RCC 7860 (cell line): Measurements from ENCODE around the gene MAP1LC3A.

Experiments used
- DNase-seq: peaks from one replicate; pipeline ENCODE4 v3.0.0-alpha.2; 2015; ENCODE audit warnings: low spot score
- FAIRE-seq: peaks from 2 replicates; lab custom pipeline; 2012; peaks lifted over from hg19 to GRCh38; lab: Jason Lieb, UNC

Gene MAP1LC3A

DNA sequence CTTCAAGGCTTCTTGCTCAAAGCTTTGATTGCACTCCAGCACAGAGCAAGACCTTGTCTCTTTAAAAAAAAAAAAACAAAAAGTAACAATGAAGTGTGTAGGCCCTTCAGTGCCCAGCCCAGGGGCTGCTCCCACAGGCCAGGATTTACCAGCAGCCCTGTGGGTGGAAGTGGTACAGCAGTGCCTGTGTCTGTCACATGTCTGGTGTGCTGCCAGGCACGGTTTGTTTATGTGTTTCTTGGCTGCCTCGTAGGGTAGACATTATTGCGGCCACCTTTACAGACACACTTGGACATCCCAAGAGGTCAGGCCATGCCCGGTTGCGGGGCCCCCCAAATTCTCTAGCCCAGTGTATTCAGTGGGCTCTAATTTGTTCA, 29.6 kb upstream of the MAP1LC3A start:
- FAIRE-seq: no peak
- DNase-seq: no peak

DNA sequence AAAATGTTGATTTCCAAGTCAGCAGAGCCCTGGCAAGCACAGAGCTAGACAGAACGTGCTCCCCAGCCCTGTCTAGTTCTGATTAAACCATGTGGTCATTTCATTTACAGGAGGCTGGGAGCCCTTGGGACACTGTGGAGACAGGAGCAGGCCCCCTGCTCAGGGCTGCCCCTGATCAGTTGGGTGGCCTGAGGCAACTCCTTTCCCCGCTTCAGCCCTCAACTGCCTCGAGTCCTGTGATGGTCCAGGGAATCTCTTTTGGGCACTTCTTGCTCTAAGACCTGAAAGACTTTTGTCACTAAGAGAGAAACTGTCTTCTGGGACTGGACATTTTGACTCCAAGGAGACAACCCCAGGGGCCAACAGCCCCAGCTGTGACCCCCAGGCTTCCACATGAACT, 28.8 kb upstream of the MAP1LC3A start:
- no peak for FAIRE-seq
- DNase-seq: no peak

DNA sequence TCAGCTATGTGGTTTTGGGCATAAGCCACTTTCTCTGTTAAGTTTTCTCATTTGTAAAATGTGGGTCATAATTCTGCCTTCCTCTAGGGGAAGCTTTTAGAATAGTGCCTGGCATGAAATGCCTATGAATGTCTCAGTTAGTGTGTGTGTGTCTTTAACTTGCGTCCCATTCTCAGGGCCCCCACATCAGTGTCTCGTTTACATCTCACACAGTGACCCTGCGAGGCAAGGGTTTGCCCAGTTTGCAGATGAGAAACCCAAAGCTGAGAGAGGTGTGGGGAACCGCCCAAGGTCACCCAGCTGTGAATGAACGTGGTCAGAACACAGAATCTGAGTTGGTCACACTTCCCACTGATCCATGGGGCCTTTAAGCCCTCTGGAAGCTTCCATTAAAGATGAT, 28.2 kb upstream of the MAP1LC3A start:
- FAIRE-seq (no peak), DNase-seq (no peak)

DNA sequence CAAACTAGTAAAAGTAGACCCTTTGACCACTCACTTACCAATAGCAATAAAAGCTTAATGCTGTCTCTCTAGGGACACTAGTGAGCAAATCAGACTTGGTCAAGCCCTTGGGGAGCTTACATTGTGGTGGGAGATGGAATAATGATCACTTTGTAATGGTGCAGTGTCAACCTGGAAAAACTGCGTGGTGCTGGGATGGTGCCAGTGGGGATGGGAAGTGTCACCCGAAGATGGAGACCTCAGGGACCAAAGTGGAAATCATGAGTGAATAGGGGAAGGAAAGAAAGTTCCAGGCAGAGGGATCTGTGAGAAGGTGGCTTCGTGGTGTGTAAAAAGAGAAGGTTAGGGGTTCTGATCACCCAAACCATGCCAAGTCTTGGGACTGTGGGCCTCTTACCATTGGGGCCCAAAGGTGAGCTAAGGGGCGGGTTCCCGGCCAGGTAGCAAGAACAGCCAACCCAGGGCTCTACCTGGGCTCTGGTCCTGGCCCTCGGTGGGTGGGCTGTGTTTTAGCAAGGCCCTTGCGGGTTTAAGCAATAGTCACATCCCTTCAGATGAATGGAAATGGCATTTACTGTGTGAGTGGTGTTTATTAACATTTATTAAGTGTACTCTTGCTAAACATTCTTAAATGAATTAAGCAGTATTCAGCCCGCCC, 26.8 kb upstream of the MAP1LC3A start:
- FAIRE-seq: no peak
- no peak for DNase-seq

DNA sequence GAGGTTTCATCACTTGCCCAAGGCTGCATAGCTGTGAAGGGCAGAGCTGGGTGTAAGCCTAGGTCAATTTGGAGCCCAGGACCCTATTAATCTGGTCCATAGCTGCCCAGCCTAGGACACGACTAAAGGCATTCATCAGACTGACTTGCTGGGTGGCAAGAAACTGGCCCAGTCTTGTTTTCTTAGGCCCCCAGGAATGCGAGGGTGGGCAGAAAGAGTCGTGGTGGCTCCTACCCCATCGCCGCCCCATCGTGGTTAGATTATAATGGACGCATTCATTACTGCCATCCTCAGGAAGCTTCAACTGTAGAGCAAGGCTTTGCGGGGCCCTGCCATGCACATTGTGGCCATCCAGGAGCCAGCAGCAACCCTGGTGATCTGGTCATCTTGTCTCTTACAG, 26.2 kb upstream of the MAP1LC3A start:
- FAIRE-seq (no peak), DNase-seq (no peak)

DNA sequence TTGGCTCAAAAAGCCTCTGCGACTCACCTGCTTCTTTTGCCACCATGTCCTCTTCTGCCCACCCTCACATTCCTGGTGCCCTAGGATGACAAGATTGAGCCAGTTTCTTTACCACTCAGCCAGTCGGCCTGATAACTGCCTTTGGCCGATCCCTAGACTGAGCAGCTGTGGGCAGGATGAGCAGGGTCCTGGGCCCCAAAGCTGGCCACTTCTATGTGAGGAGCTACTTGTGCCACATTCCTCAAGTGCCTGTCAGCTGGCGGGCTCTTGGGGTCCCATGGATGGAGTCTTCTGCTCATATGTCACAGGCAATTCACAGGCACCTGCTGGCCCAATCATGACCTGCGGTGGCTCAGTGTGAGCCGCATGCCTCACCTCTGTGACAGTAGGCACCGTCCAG, 25.8 kb upstream of the MAP1LC3A start:
- no peak for FAIRE-seq

DNA sequence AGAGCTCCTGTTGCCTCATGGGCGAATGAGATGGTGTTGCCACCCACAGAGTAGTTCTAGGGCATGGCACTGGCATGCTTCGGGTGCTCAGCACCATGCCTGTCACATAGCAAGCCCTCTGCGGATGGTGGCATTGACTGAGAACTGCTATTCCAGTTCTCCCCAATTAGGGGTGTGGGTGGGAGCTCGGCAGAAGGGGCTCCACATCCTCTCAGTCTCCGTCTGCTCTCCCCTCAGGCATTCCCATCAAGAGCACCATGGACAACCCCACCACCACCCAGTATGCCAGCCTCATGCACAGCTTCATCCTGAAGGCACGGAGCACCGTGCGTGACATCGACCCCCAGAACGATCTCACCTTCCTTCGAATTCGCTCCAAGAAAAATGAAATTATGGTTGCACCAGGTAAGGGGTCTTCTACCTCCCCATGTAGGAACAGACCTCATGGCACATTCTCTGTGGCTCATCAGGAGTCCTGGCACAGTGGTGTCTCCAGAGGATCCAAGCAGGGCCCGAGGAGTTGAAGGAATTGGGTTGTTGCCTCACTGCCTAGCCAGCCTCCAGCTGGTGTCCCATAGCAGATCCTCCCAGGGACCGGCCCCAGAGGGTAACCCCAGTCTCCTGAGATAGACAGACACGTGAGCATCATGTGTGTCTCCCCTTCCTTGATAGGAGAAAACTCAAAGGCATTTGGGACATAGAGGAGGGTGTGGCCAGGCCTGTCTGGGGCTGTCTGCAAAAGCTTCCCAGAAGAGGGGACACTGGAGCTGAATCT, 23.9 kb upstream of the MAP1LC3A start:
- no peak for FAIRE-seq
- no peak for DNase-seq

More for the DNA sequence above, 25.8 kb upstream of the MAP1LC3A start:
- DNase-seq: no peak

DNA sequence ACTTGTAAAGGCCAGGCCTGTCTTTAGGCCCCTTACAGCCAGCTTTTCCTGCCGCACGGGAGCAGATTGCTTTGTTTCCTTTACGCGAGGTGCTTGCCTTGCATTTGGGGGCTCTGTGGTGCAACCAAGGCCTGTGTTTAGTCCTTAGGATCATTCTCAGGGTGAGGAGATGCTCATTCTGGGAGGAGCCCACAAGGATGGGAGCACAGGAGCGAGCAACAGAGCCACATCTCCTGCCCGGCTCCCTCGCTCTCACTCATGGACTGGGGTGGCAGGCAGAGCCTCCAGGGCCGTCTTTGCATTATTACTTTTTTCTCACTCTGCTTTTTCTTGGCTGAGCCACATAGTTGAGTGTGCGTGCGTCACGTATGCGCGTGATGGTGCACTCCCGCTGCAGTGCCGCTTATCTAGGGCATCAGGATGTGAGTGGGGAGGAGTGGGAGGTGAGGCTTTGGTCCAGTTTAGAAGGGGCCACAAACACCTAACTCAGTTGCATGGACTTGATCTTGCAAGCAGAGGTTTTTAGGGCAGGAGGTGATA, 23.1 kb upstream of the MAP1LC3A start:
- no peak for DNase-seq
- no peak for FAIRE-seq

DNA sequence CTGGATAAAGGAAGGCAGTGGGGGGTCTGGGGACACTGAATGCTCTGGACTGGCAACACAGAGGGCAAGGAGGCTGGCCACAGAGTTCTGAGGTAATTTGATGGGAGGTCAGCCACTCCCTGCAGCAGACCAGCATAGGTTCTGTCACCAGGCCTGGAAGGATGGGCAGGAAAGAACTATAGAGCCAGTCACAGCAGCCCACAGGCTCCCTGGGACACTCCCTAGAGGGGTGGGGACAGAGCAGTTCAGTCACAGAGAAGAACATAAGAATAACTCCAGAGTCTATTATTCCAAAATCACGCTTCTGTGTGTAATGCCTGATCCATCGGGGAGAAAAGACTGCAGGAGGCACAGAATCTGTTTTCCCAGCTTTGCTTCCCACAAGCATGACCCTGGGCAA, 22.7 kb upstream of the MAP1LC3A start:
- no peak for DNase-seq
- FAIRE-seq: no peak

DNA sequence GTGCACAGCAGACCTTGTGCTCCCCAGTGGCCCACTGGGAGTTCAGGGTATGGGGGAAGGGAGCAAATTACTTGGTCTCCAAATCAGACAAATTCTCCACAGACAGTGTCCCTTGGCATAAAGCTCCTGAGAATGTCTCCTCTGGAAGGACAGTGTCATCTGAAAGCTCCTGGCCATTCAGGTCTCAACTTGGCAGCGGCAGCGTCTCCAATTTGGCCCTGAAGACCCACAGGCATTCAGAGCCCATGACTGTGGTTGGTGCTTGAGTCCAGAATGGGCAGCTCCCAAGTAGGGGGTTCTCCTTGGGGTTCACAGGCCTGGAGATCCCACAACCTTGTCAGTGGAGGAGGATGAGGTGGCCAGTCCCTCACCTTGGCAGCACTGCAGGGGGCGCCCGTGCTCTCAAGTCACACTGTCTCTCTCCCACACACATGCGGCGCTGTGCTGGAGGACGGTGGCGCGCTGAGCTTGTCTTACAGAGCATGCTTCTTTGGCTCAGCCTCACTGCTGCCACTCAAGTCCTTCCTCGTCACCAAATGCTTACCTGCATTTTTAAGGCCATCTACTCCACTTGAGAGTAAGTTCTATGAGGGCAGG, 21.6 kb upstream of the MAP1LC3A start:
- no peak for DNase-seq
- FAIRE-seq: no peak

DNA sequence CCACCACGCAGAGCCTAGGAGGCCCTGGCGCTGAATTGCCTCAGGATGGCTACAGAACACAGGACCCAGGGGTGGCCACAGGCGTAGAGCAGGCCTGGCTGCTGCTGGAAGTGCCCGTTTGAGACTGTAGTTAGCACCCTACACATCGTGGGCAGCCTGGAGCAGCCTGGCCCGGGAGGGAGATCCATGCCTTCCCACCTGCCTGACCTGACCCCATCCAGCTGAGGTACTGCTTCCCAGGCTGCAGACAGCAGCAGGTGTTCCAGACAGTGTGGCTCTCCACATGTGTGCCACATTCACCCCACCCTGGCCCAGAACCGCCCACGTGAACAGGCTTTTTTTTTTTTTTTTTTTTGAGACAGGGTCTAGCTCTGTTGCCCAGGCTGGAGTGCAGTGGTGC, 20.9 kb upstream of the MAP1LC3A start:
- DNase-seq (no peak), FAIRE-seq (no peak)

DNA sequence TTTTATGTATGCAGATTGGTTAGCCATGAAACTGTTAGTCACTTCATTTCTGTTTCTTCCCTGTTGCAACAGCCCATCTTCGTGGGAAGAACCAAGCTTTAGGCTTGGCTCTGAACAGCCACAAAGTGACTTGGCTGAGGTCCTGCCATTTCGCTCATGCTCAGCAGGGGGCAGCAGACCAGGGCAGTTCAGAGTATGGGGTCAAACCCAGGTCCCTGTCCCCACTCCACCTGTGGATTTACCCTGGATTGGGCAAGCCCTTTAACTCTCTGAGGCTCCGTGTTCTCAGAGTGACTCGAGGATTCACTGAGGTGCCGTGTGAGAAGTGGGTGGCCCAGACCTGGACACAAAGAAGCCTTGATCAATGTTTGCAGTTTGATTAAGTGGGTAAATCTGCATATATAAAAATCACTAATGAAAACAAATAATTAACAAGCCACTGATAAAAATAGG, 19.8 kb upstream of the MAP1LC3A start:
- DNase-seq (no peak), FAIRE-seq (no peak)

DNA sequence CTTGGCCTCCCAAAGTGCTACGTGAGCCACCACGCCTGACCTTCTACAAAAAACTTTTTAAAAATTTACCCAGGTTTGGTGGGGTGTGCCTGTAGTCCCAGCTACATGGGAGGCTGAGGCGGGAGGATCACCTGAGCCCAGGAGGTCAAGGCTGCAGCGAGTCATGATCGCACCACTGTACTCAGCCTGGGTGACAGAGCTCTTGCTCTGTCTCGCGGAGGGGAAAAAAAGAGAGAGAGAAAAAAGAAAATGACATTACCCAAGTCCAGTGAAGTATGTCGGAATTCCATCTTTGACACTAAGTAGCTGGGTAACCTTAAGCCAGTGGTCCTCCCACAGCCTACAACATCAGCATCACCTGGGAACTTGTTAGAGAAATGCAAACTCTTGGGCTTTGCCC, 18.8 kb upstream of the MAP1LC3A start:
- FAIRE-seq (no peak), DNase-seq (no peak)

DNA sequence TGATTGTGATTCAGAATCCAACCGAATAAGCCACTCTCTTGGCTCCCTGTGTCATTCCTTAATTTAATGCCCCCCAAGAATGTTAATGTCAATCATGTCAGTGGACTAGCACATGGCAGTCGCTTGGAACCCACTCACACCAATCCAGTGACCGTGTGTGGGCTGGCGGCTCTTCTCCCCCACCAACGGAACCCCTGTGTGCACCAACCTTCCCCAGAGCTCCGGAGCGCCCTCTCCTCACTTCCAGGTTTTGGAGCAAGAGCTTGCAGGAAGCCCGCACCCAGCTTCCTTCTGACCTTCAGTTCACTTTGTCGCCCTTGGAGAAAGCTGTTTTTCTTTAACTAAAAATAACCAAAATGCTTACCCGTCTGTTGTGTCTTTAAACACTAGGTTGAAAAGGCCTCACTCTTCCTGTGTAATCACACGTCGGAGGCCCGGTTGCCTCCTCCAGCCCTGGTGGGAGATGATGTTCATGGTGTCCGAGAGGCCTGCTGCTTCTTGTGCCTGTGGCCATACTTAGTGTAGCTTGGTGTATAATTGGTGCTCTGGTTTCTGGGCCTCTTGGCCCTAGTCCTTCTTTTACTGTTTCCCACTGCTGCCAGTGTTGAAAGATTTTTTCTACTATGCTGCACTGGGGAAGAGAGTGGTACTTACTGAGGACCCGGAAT, 17.8 kb upstream of the MAP1LC3A start:
- no peak for FAIRE-seq
- no peak for DNase-seq

DNA sequence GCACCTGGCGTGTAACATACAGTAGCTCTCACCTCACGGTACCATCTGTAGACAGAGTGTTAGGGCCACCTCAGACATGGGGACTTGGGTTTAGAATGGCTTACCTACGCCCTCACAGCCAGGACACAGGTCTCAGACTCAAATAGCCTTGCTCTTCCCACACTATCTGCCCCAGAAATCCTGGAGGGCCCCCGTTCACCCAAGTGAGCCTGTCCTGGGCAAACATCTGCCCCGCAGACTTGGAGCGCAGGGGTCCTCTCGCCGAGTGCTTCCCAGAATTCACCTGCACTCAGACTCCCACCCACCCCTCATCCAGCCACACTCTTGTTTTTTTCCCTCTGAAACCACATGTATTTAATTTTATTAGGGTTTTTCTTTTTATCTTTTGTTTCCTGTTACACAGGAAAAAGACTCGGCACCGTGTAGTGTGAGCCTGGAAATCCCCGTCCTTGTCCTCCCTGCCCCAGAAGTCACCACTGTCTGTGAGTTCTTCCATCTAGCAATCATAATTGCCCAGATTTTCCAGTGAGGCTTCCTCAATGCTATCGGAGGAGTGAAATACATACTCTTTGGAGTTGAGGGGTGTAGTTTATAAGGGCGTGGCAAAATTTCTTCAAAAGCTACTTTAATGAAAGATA, 17.1 kb upstream of the MAP1LC3A start:
- DNase-seq: no peak
- FAIRE-seq: no peak

DNA sequence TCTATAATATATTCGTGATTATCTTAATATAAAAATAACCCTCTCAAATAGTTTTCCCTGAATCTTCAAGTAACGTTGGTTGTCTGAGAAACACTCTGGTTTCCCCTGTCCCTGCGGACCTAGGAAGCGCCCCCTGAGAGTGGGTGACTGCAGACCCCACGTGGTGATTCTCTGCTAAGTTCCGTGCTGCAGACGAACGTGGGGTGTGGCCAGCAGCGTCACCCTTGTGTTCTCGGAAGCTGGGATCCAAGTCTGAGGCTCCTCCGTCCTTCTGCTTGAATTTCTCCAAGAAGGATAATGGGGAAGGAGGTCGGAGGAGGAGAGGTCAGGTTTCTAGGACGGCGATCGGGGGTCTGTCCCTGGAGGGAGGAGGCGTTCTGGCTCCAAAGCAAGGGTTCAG, 16.6 kb upstream of the MAP1LC3A start:
- DNase-seq (no peak), FAIRE-seq (no peak)

DNA sequence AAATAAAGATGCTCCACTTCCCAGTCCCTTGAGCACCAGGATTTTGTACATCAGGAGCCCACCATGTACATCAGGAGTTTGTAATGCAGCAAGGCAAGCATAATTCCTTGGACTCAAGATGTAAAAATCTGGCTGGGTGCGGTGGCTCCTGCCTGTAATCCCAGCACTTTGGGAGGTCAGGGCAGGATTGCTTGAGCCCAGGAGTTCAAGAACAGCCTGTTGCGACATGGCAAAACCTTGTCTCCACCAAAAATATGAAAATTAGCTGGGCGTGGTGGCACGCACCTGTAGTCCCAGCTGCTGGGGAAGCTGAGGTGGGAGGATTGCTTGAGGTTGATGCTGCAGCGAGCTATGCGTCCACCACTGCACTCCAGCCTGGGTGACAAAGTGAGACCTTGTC, 16.1 kb upstream of the MAP1LC3A start:
- DNase-seq (no peak), FAIRE-seq (no peak)

DNA sequence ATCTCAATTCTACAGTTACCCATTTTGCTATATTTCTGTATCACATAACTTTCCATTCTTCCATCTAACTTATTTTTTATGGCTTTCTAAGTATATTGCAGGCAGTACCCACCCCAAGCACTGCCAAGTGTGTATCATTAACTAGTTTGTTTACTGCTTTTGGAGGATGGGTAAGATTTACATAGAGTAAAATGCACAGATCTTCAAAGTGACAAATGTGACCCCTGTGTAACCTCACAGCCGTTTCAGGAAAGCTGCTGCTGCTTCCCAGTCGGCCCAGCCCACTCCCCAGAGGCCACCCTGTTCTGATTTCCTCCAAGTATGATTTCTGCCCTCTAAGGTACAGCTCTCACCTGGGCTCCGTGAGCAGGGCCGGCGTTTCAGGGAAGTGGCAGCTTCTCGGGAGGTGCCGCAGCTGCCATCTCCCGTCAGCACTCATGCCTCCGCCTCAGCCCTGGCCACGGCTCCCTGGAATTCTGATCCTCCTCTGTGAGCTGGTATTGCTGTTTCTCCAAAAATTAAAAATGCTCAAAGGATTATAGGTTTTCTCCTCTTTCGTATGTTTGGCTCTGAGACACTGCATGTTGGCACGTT, 15.0 kb upstream of the MAP1LC3A start:
- no peak for DNase-seq
- no peak for FAIRE-seq

DNA sequence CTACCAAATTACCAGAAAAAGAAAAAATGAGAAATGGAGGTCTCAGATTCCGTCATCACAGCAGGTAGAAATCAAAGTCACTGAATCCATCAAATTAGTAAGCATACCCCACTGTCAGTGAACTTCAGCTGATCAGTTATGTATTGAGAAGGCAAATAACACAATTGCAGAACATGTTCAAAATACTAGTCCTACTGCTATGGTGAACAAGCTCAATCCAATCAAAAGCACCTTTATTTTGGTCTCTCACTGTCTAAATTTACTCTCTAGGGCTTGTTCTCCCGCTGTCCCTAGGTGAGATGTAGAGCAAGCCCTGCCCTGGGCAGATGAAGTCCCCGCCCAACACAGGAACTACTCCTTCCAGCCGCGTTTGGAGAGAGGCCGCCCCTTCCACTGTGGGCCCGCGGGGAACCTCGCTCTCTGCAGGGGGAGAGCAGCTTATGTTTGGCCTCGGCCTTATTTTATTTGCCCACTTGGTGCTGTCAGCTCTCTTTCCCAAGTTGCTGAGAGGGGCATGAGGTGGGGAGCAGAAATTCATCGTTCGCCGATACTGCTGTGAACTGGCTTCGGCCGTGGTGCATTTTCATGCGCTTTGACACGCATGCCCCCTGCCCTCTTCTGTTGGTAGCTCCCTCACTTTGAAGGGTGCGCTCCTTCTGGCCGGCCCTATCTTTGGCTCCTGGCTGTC, 14.3 kb upstream of the MAP1LC3A start:
- no peak for FAIRE-seq

DNA sequence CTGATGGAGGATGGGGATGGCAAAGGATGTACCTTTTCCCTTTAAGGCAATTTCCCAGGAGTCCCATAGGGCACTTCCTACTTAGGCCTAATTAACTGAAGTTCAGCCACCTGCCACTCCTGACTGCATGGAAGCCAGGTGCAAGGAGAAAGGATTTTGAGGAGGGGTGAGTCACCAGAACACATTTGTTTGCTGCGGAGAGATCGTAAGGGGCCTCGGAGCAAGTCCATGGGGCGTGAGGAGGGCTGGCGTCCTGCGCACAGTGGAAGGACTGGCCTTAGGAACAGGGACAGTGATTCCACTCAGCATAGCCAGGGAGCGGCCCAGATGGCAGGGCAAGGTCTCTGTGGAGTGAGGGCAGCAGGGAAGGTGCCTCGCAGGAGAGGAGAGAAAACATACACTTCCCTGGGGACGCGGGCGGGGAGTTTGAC, 11.8 kb upstream of the MAP1LC3A start:
- DNase-seq: no peak
- no peak for FAIRE-seq

More for the DNA sequence above, 14.3 kb upstream of the MAP1LC3A start:
- DNase-seq: no peak
